OCI-LY1 (cell line): ENCODE measurements around the gene PTGER3.

Source experiments
- H2AFZ ChIP-seq: fragments of 200-600 bp; sonication (generic), shearing (Covaris generic); 2 replicates; pipeline ENCODE4 v1.6.0; 2014; ENCODE audit warnings: antibody characterized with exemption, mild to moderate bottlenecking, low read length
- H3F3A ChIP-seq: fragments of 200-600 bp; sonication (generic), shearing (Covaris generic); 2 replicates; pipeline ENCODE4 v1.6.0; 2014; ENCODE audit warnings: mild to moderate bottlenecking, antibody characterized with exemption, low read length, moderate library complexity; ENCODE audit not compliant: insufficient read depth
- H3K27ac ChIP-seq: fragments of 200-600 bp; sonication (generic); 2 replicates; pipeline ENCODE4 v1.5.1; 2014; ENCODE audit warnings: low read length, mixed run types, mild to moderate bottlenecking, low read depth; ENCODE audit not compliant: poor library complexity, severe bottlenecking
- H3K27me3 ChIP-seq: fragments of 200-600 bp; sonication (generic); 2 replicates; pipeline ENCODE4 v1.6.0; 2014; ENCODE audit warnings: antibody characterized with exemption, mild to moderate bottlenecking, low read length, moderate library complexity; ENCODE audit not compliant: insufficient read depth
- H3K36me3 ChIP-seq: fragments of 200-600 bp; sonication (generic); 2 replicates; pipeline ENCODE4 v1.6.1; 2014; ENCODE audit warnings: mild to moderate bottlenecking, antibody characterized with exemption, low read length, moderate library complexity, mixed read lengths; ENCODE audit not compliant: insufficient read depth
- H3K4me1 ChIP-seq: fragments of 200-600 bp; sonication (generic); 2 replicates; pipeline ENCODE4 v1.5.1; 2014; ENCODE audit warnings: mild to moderate bottlenecking, low read length, moderate library complexity; ENCODE audit not compliant: insufficient read depth, severe bottlenecking
- H3K4me2 ChIP-seq: fragments of 200-600 bp; sonication (generic), shearing (Covaris generic); 2 replicates; pipeline ENCODE4 v1.6.1; 2014; ENCODE audit warnings: low read length
- H3K4me3 ChIP-seq: fragments of 200-600 bp; sonication (generic); 2 replicates; pipeline ENCODE4 v1.5.1; 2014; ENCODE audit warnings: low read length, low read depth, mild to moderate bottlenecking, mixed read lengths; ENCODE audit not compliant: poor library complexity, severe bottlenecking
- H3K79me2 ChIP-seq: fragments of 200-600 bp; shearing (Covaris generic); 2 replicates; pipeline ENCODE4 v1.6.1; 2016; ENCODE audit warnings: mixed run types, low read length, mixed read lengths; ENCODE audit not compliant: insufficient read depth
- H3K9ac ChIP-seq: fragments of 200-600 bp; sonication (generic), shearing (Covaris generic); 2 replicates; pipeline ENCODE4 v1.6.1; 2014; ENCODE audit warnings: mild to moderate bottlenecking, low read length, mixed read lengths
- H3K9me2 ChIP-seq: fragments of 200-600 bp; sonication (generic), shearing (Covaris generic); 2 replicates; pipeline ENCODE4 v1.6.1; 2014; ENCODE audit warnings: low read depth, mild to moderate bottlenecking, low read length, mixed read lengths
- H3K9me3 ChIP-seq: fragments of 200-600 bp; shearing (Covaris generic); 2 replicates; pipeline ENCODE4 v1.6.1; 2014; ENCODE audit warnings: low read length, mixed read lengths
- H4K20me1 ChIP-seq: fragments of 200-600 bp; sonication (generic), shearing (Covaris generic); 2 replicates; pipeline ENCODE4 v1.6.0; 2016; ENCODE audit warnings: mild to moderate bottlenecking, low read length; ENCODE audit not compliant: insufficient read depth
- EZH2 ChIP-seq: fragments of 200-600 bp; sonication (generic), shearing (Covaris generic); IDR thresholded peaks from 2 replicates; pipeline ENCODE4 v1.8.0; 2017; ENCODE audit warnings: borderline replicate concordance, mixed run types, mild to moderate bottlenecking, antibody characterized with exemption, low read length, moderate library complexity, mixed read lengths
- TF ChIP-seq, protein P1 (sequence below): fragments of 200-600 bp; sonication (generic), shearing (Covaris generic); IDR thresholded peaks from 2 replicates; pipeline ENCODE4 v1.5.1; 2017; ENCODE audit warnings: mild to moderate bottlenecking, antibody characterized with exemption, low read length, moderate library complexity, mixed read lengths

Gene PTGER3

DNA sequence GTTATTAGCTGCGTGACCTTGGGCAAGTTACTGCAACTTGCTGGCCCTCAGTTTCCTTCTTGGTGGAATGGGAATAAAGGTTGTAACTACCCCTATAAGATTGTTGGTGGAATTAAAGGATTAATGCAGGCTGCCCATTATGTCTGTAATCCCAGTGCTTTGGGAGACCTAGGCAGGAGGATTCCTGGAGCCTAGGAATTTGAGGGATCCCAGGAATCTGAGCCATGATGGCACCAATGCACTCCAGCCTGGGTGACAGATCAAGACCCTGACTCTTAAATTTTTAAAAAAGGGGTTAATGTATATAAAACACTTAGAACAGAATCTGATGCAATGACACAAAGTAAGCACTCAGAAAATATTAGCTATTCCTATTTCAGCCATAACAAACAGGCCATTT lies 67.3 kb downstream of the PTGER3 start:
- Histone ChIP-seq H3K9ac (no peak overlapping the region), H3K27me3 (no peaks in the 10 kb centered on the region), H3K4me2 (no peak overlapping the region), H3K9me2 (no peaks in the 10 kb centered on the region), H3K36me3 (no peaks in the 10 kb centered on the region), H4K20me1 (no peaks in the 10 kb centered on the region), H3F3A (no peaks in the 10 kb centered on the region), H3K9me3 (no peaks in the 10 kb centered on the region), H3K27ac (no peak overlapping the region), H3K4me1 (no peaks in the 10 kb centered on the region), H3K4me3 (no peak overlapping the region), H3K79me2 (no peaks in the 10 kb centered on the region), H2AFZ (no peak overlapping the region)
- TF ChIP-seq, protein P1, sequence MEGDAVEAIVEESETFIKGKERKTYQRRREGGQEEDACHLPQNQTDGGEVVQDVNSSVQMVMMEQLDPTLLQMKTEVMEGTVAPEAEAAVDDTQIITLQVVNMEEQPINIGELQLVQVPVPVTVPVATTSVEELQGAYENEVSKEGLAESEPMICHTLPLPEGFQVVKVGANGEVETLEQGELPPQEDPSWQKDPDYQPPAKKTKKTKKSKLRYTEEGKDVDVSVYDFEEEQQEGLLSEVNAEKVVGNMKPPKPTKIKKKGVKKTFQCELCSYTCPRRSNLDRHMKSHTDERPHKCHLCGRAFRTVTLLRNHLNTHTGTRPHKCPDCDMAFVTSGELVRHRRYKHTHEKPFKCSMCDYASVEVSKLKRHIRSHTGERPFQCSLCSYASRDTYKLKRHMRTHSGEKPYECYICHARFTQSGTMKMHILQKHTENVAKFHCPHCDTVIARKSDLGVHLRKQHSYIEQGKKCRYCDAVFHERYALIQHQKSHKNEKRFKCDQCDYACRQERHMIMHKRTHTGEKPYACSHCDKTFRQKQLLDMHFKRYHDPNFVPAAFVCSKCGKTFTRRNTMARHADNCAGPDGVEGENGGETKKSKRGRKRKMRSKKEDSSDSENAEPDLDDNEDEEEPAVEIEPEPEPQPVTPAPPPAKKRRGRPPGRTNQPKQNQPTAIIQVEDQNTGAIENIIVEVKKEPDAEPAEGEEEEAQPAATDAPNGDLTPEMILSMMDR, result no peak
- TF ChIP-seq EZH2, result no peak

DNA sequence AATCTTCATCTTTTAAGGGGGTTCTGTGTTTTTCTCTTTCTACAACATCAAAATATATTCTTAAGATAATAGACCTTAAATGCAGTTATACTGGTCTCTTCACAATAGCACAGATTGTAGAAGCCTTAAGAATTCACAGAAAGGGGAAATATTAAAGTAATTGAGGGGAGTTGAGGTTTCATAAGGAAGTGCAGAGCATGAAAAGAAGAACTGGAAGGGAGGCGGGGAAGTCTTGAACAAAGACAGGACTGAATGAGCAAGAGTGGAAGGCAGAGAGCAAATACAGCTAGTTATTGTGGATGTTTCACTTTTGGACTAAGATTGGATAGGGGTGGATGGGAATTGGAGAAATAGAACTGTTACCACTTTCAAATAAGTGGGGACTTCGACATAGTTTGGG lies 67.7 kb downstream of the PTGER3 start:
- Histone ChIP-seq H3K4me1 (no peaks in the 10 kb centered on the region), H3K4me3 (no peak overlapping the region), H2AFZ (no peak overlapping the region), H3K9me3 (no peaks in the 10 kb centered on the region), H3K4me2 (no peak overlapping the region), H3K27me3 (no peaks in the 10 kb centered on the region), H3K9me2 (no peaks in the 10 kb centered on the region), H3K9ac (no peak overlapping the region), H3K36me3 (no peaks in the 10 kb centered on the region), H3K79me2 (no peaks in the 10 kb centered on the region), H3F3A (no peaks in the 10 kb centered on the region), H4K20me1 (no peaks in the 10 kb centered on the region), H3K27ac (no peak overlapping the region)
- TF ChIP-seq, protein P1, result no peak
- no peak for TF ChIP-seq EZH2

DNA sequence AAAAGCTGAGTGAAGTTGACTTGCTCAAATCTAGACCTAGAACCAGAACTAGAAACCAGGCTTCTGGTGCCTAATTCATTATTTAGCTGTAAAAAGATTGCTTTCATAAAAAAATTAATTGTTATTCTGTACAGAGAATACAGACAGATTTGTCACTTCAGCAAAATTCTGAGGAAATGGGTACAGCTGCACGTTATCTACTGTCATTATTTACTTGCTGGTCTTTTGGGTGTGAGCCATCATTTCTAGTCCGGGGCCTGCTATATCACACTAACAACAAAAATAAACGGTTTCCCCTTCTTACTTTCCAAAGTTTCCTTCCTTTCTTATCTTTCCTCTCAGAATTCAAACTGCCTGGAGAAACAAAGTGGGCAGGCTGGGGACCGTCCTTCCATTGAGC lies 68.3 kb downstream of the PTGER3 start:
- H3K4me1 ChIP-seq, result no peaks in the 10 kb centered on the region
- no peaks in the 10 kb centered on the region for H3K9me2 ChIP-seq
- no peaks in the 10 kb centered on the region for H3K27me3 ChIP-seq
- no peak overlapping the region for H3K4me2 ChIP-seq
- H3K79me2 ChIP-seq, result no peaks in the 10 kb centered on the region
- H2AFZ ChIP-seq, result no peak overlapping the region
- no peaks in the 10 kb centered on the region for H3F3A ChIP-seq
- H3K9me3 ChIP-seq, result no peaks in the 10 kb centered on the region
- H3K36me3 ChIP-seq, result no peaks in the 10 kb centered on the region
- no peaks in the 10 kb centered on the region for H4K20me1 ChIP-seq
- H3K27ac ChIP-seq, result no peak overlapping the region
- H3K4me3 ChIP-seq, result no peak overlapping the region
- H3K9ac ChIP-seq, result no peak overlapping the region
- no peak for TF ChIP-seq EZH2
- TF ChIP-seq, protein P1, result no peak
